Retinal pigment epithelial cell (primary cell): ENCODE results near the gene ARFGEF3.

Source experiments
- DNase-seq: peaks from one replicate; pipeline ENCODE4 v3.0.0-alpha.2; 2010; ENCODE audit warnings: low read depth
- H3K4me3 ChIP-seq: 2 replicates; pipeline ENCODE4 v1.5.1; 2011; ENCODE audit warnings: mild to moderate bottlenecking, low read length, control low read depth, moderate library complexity
- CTCF ChIP-seq: conservative IDR thresholded peaks from 2 replicates; pipeline ENCODE4 v1.5.1; 2011; ENCODE audit warnings: low read depth, low read length, control low read depth, inconsistent platforms

ARFGEF3 gene

GRCh38 chr6:138310294-138310693, 148.6 kb downstream of the ARFGEF3 start:
- no peak for TF ChIP-seq CTCF
- no peak overlapping the region for H3K4me3 ChIP-seq
- no peak for DNase-seq

DNA sequence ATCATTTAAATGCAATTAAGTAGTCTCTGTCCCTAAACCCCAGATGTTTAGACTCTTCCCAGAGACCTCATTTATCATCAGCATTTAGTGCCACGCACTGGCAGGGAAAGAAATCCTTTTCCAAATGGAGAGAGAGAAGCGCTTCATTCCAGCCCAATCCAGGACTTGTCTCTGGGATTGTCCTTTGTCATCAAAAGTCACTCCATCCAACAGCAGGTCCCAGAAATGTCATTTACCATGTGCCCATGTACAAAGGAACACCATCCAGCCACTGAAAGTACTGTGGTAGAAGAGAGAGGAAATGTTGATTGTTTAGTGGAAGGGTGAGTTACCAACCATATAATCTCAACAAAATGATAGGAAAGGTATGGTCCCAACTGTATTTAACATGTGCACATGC, 149.1 kb downstream of the ARFGEF3 start:
- DNase-seq, result no peak
- no peak overlapping the region for H3K4me3 ChIP-seq
- no peak for TF ChIP-seq CTCF

DNA sequence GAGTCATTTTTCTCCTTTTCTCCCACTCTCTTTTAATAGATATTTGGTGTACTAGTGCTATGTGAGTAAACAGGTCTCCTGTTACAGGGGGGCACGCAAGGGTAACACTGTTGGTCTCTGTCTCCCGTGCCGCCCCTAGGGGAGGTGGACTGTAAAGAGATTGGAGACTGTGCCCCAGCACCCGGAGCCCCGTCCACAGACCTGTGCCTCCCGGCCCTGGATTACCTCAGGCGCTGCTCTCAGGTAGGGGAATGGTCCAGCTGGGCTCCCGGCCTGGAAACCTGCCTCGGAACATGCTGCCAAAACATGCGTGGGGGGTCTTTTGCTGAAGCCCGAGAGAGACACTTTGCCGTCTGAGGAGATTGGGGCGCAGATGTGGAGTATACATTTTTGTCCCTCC, 149.5 kb downstream of the ARFGEF3 start:
- no peak overlapping the region for H3K4me3 ChIP-seq
- no peak for TF ChIP-seq CTCF
- DNase-seq, result no peak

DNA sequence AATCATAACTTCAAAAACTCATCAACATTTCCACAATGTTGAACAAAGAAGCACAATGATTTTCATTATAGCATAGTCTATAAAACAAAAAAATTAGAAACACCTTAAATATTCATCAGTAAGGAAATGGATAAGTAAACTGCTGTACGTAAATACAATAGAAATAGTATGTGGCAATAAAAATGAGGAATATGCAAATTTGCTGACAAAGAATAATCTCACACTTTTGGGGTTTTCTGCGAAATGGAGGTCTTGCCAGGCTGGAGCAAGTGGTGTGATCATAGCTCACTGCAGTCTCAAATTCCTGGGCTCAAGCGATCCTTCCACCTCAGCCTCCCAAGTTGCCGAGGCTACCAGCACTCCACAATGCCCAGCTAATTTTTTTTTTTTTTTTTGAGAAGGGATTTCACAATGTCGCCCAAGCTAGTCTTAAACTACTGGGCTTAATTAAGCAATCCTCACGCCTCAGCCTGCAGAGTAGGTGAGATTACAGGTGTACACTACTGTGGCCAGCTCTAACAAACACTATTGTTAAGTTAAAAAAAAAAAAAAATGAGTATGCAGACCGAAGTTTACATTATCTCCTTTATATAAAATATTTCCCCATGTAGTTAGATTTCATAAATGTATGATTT, 157.1 kb downstream of the ARFGEF3 start:
- no peak for DNase-seq
- no peak overlapping the region for H3K4me3 ChIP-seq
- TF ChIP-seq CTCF, result no peak

DNA sequence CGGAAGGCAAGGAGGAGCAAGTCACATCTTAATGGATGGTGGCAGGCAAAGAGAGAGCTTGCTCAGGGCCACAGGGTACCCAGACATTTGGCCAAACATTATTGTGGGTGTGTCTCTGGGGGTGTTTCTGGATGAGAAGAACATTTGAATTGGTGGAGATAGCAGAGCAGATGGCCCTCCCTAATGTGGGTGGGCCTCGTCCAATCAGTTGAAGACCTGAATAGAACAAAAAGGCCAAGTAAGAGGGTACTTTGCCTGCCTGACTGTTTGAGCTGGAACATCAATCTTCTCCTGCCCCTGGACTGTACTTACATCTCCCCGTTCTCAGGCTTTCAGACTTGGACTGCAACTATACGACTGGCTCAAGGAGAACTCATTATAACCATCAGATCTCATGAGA, 160.2 kb downstream of the ARFGEF3 start:
- no peak for TF ChIP-seq CTCF
- H3K4me3 ChIP-seq, result no peak overlapping the region
- no peak for DNase-seq

DNA sequence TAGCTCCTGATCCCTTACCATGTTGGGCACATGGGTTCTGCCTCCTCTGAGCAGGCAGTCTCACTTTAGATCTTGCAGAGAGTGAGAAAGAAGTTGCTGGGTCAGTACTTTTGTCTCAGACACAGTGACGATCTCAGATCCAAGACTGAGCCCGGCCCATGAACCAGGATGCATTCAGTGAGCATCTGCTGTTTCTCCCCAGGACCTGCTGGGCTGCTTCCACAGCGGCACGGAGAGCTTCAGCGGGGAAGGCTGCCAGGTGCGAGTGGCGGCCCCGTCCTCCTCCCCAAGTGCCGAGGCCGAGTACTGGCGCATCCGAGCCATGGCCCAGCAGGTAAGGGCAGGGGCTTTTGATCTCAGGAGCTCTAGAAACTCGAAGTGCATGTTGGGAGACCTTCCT, 162.1 kb downstream of the ARFGEF3 start:
- no peak for DNase-seq
- TF ChIP-seq CTCF, result no peak
- no peak overlapping the region for H3K4me3 ChIP-seq

- no peak for TF ChIP-seq CTCF
- no peak overlapping the region for H3K4me3 ChIP-seq
- DNase-seq, result no peak
Measured at GRCh38 chr6:138328210-138328609, 166.5 kb downstream of the ARFGEF3 start.
